SK-N-SH (cell line): ENCODE data around the gene TMEM94.

Experiments used
- EP300 ChIP-seq, 2 experiments: IDR thresholded peaks; 2 replicates each; pipeline versions ENCODE4 v1.4.0 to v1.6.1; 2012; ENCODE audit warnings: borderline replicate concordance in 1 of 2, low read depth in 1 of 2, low read length in 1 of 2
- EZH2phosphoT487 ChIP-seq: fragments of 200-600 bp; sonication (generic); IDR thresholded peaks from 2 replicates; pipeline ENCODE4 v1.6.1; 2017; ENCODE audit warnings: low read depth, mixed run types, mild to moderate bottlenecking, antibody characterized with exemption, moderate library complexity, borderline replicate concordance
- RAD21 ChIP-seq: IDR thresholded peaks from 2 replicates; pipeline ENCODE4 v1.6.1; 2012; ENCODE audit warnings: mild to moderate bottlenecking, low read length
- RXRA ChIP-seq: IDR thresholded peaks from 2 replicates; pipeline ENCODE4 v1.4.0; 2012; ENCODE audit warnings: low read depth, mild to moderate bottlenecking, borderline replicate concordance
- YY1 ChIP-seq: IDR thresholded peaks from 2 replicates; pipeline ENCODE4 v1.4.0; 2012; ENCODE audit warnings: low read depth, mild to moderate bottlenecking
- TF ChIP-seq, protein P1 (sequence below): fragments of 200-600 bp; sonication (generic); IDR thresholded peaks from 2 replicates; pipeline ENCODE4 v1.6.1; 2017; ENCODE audit warnings: antibody characterized with exemption, mild to moderate bottlenecking, moderate library complexity
- TF ChIP-seq, protein P2 (sequence below): IDR thresholded peaks from 2 replicates; pipeline ENCODE4 v1.4.0; 2012; ENCODE audit warnings: low read depth

DNA sequence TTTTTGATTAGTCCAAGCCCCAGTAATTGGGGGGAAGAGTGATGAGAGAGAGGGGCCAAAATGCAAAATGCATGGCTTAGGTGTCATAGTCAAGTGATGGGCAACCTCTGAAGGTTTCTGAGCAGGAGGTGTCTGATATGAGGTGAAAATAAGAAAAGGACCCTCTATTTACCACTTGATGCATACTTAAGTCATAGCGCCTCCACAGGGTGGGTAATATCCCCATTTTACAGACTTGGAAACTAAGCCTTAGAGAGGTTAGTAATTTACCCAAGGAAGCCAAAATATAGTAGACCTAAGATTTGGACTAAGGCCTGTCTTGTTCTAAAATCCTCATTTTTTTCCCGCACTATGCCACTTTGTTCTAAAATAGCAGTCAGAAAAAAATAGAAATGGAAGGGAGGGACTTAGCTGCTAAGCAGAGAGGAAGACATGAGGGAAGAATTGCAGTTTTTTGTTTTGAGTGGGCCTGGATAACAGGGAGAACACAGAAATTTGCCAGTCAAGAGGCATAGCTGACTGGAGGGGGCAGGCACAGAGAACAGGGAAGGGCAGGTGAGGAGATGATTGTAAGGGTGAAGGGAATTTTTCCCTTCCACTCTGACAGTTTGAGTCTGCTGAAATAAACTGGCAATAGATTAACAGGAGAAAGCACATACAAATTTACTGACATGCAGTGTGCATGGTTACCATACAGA is 48.6 kb upstream of the TMEM94 start:
- TF ChIP-seq EZH2phosphoT487 (no peak), EP300 (IDR thresholded peaks at IDR 0.05; ENCODE audit: borderline replicate concordance in 1 of 2, low read depth in 1 of 2, low read length in 1 of 2) (no peak), YY1 (no peak), RXRA (no peak), RAD21 (no peak)
- TF ChIP-seq, protein P1, sequence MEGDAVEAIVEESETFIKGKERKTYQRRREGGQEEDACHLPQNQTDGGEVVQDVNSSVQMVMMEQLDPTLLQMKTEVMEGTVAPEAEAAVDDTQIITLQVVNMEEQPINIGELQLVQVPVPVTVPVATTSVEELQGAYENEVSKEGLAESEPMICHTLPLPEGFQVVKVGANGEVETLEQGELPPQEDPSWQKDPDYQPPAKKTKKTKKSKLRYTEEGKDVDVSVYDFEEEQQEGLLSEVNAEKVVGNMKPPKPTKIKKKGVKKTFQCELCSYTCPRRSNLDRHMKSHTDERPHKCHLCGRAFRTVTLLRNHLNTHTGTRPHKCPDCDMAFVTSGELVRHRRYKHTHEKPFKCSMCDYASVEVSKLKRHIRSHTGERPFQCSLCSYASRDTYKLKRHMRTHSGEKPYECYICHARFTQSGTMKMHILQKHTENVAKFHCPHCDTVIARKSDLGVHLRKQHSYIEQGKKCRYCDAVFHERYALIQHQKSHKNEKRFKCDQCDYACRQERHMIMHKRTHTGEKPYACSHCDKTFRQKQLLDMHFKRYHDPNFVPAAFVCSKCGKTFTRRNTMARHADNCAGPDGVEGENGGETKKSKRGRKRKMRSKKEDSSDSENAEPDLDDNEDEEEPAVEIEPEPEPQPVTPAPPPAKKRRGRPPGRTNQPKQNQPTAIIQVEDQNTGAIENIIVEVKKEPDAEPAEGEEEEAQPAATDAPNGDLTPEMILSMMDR = no peak
- TF ChIP-seq, protein P2, sequence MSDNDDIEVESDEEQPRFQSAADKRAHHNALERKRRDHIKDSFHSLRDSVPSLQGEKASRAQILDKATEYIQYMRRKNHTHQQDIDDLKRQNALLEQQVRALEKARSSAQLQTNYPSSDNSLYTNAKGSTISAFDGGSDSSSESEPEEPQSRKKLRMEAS = no peak
